ENCODE results near the gene EYA2.
"Not testable (repeated sequence)": the region's sequence is repeated elsewhere in the genome, so short reads cannot be mapped to it uniquely, and the experiment has no call there.

EYA2 gene

GRCh38 chr20:46872328-46873211 is 22.1 kb upstream of the EYA2 start:
- Histone ChIP-seq H3K36me3 (ENCODE audit: insufficient read depth, low read length) (no peaks in the 10 kb centered on the region), H3K9me2 (replicated peaks; ENCODE audit: low read depth, low read length) (no peaks in the 10 kb centered on the region), H3K79me2 (ENCODE audit: insufficient read depth, low read length) (no peaks in the 10 kb centered on the region), H3K9me3 (ENCODE audit: insufficient read depth, low read depth, low read length) (0 out of 2 replicates have a peak, but pooled peaks cover 4% of the 10 kb centered on the region), H3K4me3 (ENCODE audit: low read length, poor library complexity, severe bottlenecking) (no peak overlapping the region), H2AFZ (ENCODE audit: low read length) (no peak overlapping the region), H4K20me1 (ENCODE audit: insufficient read depth, low read length, poor library complexity, severe bottlenecking) (no peaks in the 10 kb centered on the region), H3K4me1 (ENCODE audit: insufficient read depth, low read length, poor library complexity, severe bottlenecking) (no peaks in the 10 kb centered on the region), H3K4me2 (ENCODE audit: low read depth, low read length, poor library complexity, severe bottlenecking) (no peak overlapping the region), H3K27me3 (ENCODE audit: insufficient read depth, low read length, poor library complexity, severe bottlenecking) (no peaks in the 10 kb centered on the region), H3F3A (ENCODE audit: low read depth) (no peaks in the 10 kb centered on the region), H3K9ac (ENCODE audit: low read depth, low read length, poor library complexity, severe bottlenecking) (no peak overlapping the region)
- TF ChIP-seq CTCF (conservative IDR thresholded peaks at IDR 0.05; ENCODE audit: low read length) (no peak), EZH2phosphoT487 (IDR thresholded peaks at IDR 0.05; ENCODE audit: borderline replicate concordance) (no peak)

GRCh38 chr20:46875059-46875458 is 19.6 kb upstream of the EYA2 start:
- TF ChIP-seq CTCF (conservative IDR thresholded peaks at IDR 0.05; ENCODE audit: low read length) (no peak), EZH2phosphoT487 (IDR thresholded peaks at IDR 0.05; ENCODE audit: borderline replicate concordance) (no peak)
- no peak overlapping the region for H3K9ac ChIP-seq (ENCODE audit: low read depth, low read length, poor library complexity, severe bottlenecking)
- H3K4me2 ChIP-seq (ENCODE audit: low read depth, low read length, poor library complexity, severe bottlenecking): no peak overlapping the region
- no peaks in the 10 kb centered on the region for H3K9me3 ChIP-seq (ENCODE audit: insufficient read depth, low read depth, low read length)
- H3F3A ChIP-seq (ENCODE audit: low read depth): no peaks in the 10 kb centered on the region
- H3K36me3 ChIP-seq (ENCODE audit: insufficient read depth, low read length): no peaks in the 10 kb centered on the region
- no peaks in the 10 kb centered on the region for H3K9me2 ChIP-seq (replicated peaks; ENCODE audit: low read depth, low read length)
- no peak overlapping the region for H3K4me3 ChIP-seq (ENCODE audit: low read length, poor library complexity, severe bottlenecking)
- H2AFZ ChIP-seq (ENCODE audit: low read length): no peak overlapping the region
- no peaks in the 10 kb centered on the region for H3K27me3 ChIP-seq (ENCODE audit: insufficient read depth, low read length, poor library complexity, severe bottlenecking)
- no peaks in the 10 kb centered on the region for H4K20me1 ChIP-seq (ENCODE audit: insufficient read depth, low read length, poor library complexity, severe bottlenecking)
- H3K4me1 ChIP-seq (ENCODE audit: insufficient read depth, low read length, poor library complexity, severe bottlenecking): no peaks in the 10 kb centered on the region
- H3K79me2 ChIP-seq (ENCODE audit: insufficient read depth, low read length): no peaks in the 10 kb centered on the region

- Histone ChIP-seq H3K9me3 (ENCODE audit: insufficient read depth, low read depth, low read length) (no peaks in the 10 kb centered on the region), H4K20me1 (ENCODE audit: insufficient read depth, low read length, poor library complexity, severe bottlenecking) (no peaks in the 10 kb centered on the region), H3K9ac (ENCODE audit: low read depth, low read length, poor library complexity, severe bottlenecking) (no peak overlapping the region), H3K79me2 (ENCODE audit: insufficient read depth, low read length) (no peaks in the 10 kb centered on the region), H3F3A (ENCODE audit: low read depth) (no peaks in the 10 kb centered on the region), H3K27me3 (ENCODE audit: insufficient read depth, low read length, poor library complexity, severe bottlenecking) (no peaks in the 10 kb centered on the region), H3K4me1 (ENCODE audit: insufficient read depth, low read length, poor library complexity, severe bottlenecking) (no peaks in the 10 kb centered on the region), H3K4me3 (ENCODE audit: low read length, poor library complexity, severe bottlenecking) (no peak overlapping the region), H3K9me2 (replicated peaks; ENCODE audit: low read depth, low read length) (no peaks in the 10 kb centered on the region), H3K36me3 (ENCODE audit: insufficient read depth, low read length) (no peaks in the 10 kb centered on the region), H2AFZ (ENCODE audit: low read length) (no peak overlapping the region), H3K4me2 (ENCODE audit: low read depth, low read length, poor library complexity, severe bottlenecking) (no peak overlapping the region)
- TF ChIP-seq CTCF (conservative IDR thresholded peaks at IDR 0.05; ENCODE audit: low read length): no peak
- no peak for TF ChIP-seq EZH2phosphoT487 (IDR thresholded peaks at IDR 0.05; ENCODE audit: borderline replicate concordance)
Observed at GRCh38 chr20:46879386-46879785, 15.3 kb upstream of the EYA2 start.

- H4K20me1 ChIP-seq (ENCODE audit: insufficient read depth, low read length, poor library complexity, severe bottlenecking); H3K27me3 ChIP-seq (ENCODE audit: insufficient read depth, low read length, poor library complexity, severe bottlenecking); H2AFZ ChIP-seq (ENCODE audit: low read length); H3K4me3 ChIP-seq (ENCODE audit: low read length, poor library complexity, severe bottlenecking); H3F3A ChIP-seq (ENCODE audit: low read depth); H3K9ac ChIP-seq (ENCODE audit: low read depth, low read length, poor library complexity, severe bottlenecking); H3K36me3 ChIP-seq (ENCODE audit: insufficient read depth, low read length); H3K9me2 ChIP-seq (replicated peaks; ENCODE audit: low read depth, low read length); H3K4me2 ChIP-seq (ENCODE audit: low read depth, low read length, poor library complexity, severe bottlenecking); H3K9me3 ChIP-seq (ENCODE audit: insufficient read depth, low read depth, low read length); H3K4me1 ChIP-seq (ENCODE audit: insufficient read depth, low read length, poor library complexity, severe bottlenecking); H3K79me2 ChIP-seq (ENCODE audit: insufficient read depth, low read length): not testable (repeated sequence)
Observed at GRCh38 chr20:46879963-46880362, 14.7 kb upstream of the EYA2 start.

All from Loucy (cell line).